Central memory CD8-positive, alpha-beta T cell (primary cell): ENCODE measurements around the gene ZNF837.

Source experiments
- ATAC-seq: fragments of 150-1000 bp; cut with Tn5 transposase; replicated peaks from 2 replicates; pipeline ENCODE4 v1.10.0; 2022; ENCODE audit warnings: mild to moderate bottlenecking, moderate FRiP score, moderate number of reproducible peaks; ENCODE audit not compliant: poor library complexity, severe bottlenecking; ENCODE audit errors: extremely low read depth
- DNase-seq, 2 donors: peaks; one replicate each; pipeline ENCODE4 v3.0.0; 2021; ENCODE audit warnings: low spot score in 2 of 2
- H3K27ac Mint-ChIP-seq: one replicate; pipeline ENCODE4 v1.8.0; 2022; ENCODE audit warnings: low read depth, mild to moderate bottlenecking, moderate library complexity, mixed read lengths
- H3K27me3 Mint-ChIP-seq: one replicate; pipeline ENCODE4 v1.8.0; 2022; ENCODE audit warnings: mixed read lengths
- H3K36me3 Mint-ChIP-seq: one replicate; pipeline ENCODE4 v1.8.0; 2022; ENCODE audit warnings: mild to moderate bottlenecking, moderate library complexity, mixed read lengths; ENCODE audit not compliant: insufficient read depth
- H3K4me1 Mint-ChIP-seq: one replicate; pipeline ENCODE4 v1.8.0; 2022; ENCODE audit warnings: mixed read lengths
- H3K4me3 Mint-ChIP-seq: one replicate; pipeline ENCODE4 v1.8.0; 2022; ENCODE audit warnings: mild to moderate bottlenecking, moderate library complexity, mixed read lengths
- H3K9me3 Mint-ChIP-seq: one replicate; pipeline ENCODE4 v1.8.0; 2022; ENCODE audit warnings: mixed read lengths

ZNF837 gene

DNA sequence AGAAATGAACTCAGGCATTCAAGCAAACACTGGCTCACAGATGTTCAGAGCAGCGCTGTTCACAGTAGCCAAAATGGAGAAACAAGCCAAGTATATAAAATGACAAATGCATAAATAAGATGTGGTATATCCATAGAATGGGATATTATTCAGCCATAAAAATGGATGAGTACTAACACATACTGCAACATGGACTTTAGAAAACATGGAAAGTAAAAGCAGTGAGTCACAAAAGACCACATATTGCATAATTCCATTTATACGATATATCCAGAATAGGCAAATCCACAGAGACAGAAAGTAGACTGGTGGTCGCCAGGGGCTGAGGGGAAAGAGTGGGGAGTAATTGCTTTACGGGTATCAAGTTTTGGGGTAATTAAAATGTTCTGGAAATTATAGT lies 6.6 kb downstream of the ZNF837 start:
- Mint-ChIP-seq H3K27ac (no peak overlapping the region), H3K4me1 (peaks cover 4% of the 10 kb centered on the region), H3K36me3 (no peaks in the 10 kb centered on the region), H3K27me3 (no peaks in the 10 kb centered on the region), H3K9me3 (no peaks in the 10 kb centered on the region), H3K4me3 (no peak overlapping the region)
- ATAC-seq (no peak), DNase-seq (no peak)

DNA sequence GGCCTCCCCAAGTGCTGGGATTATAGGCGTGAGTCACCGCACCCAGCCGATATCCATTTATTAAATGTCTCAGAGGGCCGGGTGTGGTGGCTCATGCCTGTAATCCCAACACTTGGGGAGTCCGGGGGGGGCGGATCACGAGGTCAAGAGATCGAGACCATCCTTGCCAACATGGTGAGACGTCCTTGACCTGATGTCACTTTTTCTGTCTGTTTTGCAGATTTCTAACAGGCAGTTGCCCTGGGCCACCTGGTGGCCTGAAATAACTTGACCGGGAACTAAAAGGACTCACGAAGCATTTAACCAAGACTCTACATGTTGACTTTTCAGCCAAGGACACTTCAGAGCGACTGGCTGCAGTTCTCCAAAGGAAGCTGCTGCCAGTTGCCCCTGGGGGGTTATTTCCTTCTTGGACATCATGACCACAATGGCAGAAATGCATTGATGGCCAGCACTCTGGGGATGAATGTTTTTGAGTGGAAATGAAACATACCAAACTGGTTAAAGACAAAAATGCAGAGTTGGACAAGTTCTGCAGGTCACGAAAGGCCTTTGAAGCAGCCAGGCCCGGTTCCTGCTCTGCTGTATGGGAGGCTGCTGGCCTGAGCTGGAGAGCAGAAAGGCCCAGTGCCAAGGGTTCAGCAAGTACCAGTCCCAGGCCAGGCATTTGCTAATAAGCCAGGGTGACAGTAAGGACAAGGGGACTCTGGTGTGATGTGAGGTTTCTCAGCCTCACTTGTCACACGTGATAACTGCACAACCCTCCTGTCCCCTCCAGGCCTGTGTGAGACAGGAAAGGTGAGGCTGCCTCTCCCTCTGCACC lies 8.3 kb downstream of the ZNF837 start:
- no peaks in the 10 kb centered on the region for H3K4me1 Mint-ChIP-seq
- H3K9me3 Mint-ChIP-seq, result no peaks in the 10 kb centered on the region
- DNase-seq (no peak), ATAC-seq (no peak)
- no peaks in the 10 kb centered on the region for H3K27me3 Mint-ChIP-seq
- no peaks in the 10 kb centered on the region for H3K36me3 Mint-ChIP-seq
- H3K4me3 Mint-ChIP-seq, result no peak overlapping the region
- no peak overlapping the region for H3K27ac Mint-ChIP-seq

DNA sequence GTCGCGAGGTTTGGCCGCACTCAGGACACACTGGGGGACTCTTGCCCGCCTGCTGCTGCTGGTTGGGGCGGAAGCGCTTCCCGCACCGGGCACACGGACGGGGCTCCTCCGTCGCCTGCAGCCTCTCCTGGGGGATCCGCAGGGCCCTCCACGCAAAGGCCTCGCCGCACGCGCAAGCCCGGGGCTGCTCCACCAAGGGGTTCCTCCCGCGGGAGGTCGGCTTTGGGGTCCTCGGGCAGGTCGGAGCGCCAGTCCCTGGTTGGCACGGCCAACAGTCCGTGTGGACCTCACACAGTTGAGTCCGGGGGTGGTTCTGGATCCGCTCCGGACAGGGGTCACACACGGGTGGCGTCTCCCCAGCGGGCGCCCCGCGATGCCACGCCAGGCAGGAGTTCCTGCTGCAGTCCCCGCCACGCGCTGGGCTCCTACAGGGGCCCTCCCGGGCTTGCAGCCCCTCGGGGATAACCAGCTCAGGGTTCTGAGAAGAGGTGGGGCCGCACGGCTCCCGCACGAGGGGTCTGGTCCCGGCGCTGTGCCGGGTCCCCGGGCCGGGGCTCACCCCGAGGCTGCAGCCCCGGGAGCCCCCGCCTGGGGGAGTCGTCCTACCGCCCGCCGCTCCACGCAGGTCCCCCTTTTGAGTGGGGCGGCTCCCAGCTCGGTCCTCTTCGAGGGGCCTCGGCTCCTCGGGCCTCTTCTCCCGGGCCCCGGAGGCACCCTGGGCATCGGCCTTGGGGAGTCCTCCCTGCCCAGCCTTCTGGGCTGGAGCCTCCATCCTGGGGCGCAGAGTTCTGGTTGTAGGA lies 12.1 kb downstream of the ZNF837 start:
- Mint-ChIP-seq H3K9me3 (no peaks in the 10 kb centered on the region), H3K27me3 (no peaks in the 10 kb centered on the region), H3K4me1 (no peaks in the 10 kb centered on the region), H3K27ac (no peak overlapping the region), H3K36me3 (peaks cover 6% of the 10 kb centered on the region), H3K4me3 (no peak overlapping the region)
- no peak for ATAC-seq
- no peak for DNase-seq

DNA sequence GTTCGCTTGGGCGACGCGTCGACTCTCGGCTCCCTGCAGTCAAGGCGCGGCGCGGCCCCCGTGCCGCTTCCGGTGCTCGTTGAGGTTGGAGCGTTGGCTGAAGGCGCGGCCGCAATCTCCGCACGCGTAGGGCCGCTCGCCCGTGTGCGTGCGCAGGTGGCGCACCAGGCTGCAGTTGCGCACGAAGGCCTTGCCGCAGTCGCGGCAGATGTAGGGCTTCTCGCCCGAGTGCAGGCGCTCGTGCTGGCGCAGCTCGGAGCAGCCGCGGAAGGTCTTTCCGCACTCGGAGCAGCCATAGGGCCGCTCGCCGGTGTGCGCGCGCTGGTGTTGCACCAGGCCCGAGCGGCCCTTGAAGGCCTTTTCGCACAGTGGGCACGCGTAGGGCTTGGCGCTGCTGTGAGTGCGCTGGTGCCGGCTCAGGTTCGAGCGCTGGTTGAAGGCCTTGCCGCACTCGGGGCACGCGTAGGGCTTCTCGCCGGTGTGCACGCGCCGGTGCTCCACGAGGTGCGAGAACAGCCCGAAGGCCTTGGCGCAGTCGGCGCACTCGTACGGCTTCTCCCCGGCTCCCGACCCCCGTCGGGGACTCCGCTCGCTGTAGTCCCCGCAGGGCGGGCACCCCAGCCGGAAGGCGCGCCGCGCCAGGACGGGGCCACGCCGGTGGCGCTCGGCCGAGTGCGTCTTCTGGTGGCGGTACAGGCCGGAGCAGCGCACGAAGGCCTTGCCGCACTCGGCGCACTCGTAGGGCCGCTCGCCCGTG lies 13.0 kb downstream of the ZNF837 start:
- no peak overlapping the region for H3K4me3 Mint-ChIP-seq
- no peaks in the 10 kb centered on the region for H3K27me3 Mint-ChIP-seq

DNA sequence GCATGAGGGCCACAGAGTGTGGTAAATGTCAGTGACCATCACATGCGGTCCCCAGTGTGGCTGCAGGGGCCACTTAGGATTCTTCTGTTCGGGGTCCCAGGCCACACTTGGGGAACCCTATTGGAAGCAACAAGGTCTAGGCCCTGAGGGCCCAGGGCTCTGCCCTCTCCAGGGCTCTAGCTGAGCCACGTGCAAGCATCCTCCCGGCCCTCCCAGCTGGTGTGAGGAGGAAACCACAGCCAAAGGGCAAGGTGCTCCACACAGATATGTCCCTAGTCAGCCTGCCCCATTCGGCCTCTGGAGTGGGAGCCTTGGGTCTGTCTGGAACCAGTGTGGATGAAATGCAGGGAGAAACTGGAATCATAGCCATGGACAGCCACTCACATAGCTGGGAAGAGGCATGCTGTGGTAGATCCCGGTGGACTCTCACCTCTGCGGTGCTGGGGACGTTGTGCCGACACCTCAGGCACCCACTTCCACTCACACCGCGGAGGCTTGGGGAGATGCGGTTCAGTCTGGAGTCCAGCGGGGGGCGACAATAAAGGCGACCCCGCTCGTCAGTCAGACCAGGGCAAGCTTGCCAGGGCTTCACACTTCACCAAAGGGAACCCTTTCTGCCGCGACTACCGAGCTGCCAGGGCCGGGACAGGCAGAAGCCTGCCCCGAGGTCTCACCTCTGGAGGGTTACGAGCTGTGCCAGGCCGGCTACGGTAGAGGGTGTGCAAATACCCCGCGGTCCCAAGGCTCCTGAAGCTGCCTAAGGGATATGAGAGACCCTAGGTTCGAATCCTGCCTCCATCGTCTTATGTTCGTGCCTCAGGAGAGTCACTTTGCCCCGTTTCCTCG lies 14.0 kb downstream of the ZNF837 start:
- DNase-seq, result no peak
- H3K4me3 Mint-ChIP-seq, result no peak overlapping the region
- H3K9me3 Mint-ChIP-seq, result no peaks in the 10 kb centered on the region
- H3K27me3 Mint-ChIP-seq, result no peaks in the 10 kb centered on the region
- H3K4me1 Mint-ChIP-seq, result peaks cover 12% of the 10 kb centered on the region
- ATAC-seq, result no peak
- no peak overlapping the region for H3K27ac Mint-ChIP-seq
- peaks cover 15% of the 10 kb centered on the region for H3K36me3 Mint-ChIP-seq

More for the DNA sequence above, 13.0 kb downstream of the ZNF837 start:
- ATAC-seq, result no peak
- no peak overlapping the region for H3K27ac Mint-ChIP-seq
- no peak for DNase-seq
- peaks cover 7% of the 10 kb centered on the region for H3K36me3 Mint-ChIP-seq
- peaks cover 2% of the 10 kb centered on the region for H3K4me1 Mint-ChIP-seq
- H3K9me3 Mint-ChIP-seq, result no peaks in the 10 kb centered on the region

DNA sequence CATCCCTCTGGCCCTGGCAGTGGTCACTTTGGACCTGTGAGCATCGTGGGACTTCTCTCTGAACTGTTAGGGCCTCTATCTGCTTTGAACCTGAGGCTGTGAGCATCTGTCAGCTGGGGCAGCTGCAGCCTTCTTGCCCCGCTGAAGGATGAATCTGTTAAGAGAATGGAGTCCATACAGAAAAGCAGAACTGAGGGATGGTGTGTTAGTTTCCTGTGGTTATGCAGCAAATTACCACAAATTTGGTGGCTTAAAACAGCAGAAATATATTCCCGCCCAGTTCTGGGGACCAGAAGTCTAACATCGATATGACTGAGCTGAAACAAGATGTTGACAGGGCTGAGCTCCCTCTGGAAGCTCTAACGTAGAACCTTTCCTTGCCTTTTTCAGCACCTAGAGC lies 16.7 kb downstream of the ZNF837 start:
- DNase-seq (no peak), ATAC-seq (no peak)
- Mint-ChIP-seq H3K4me3 (peak overlapping the region; percentile 16), H3K4me1 (peaks cover 15% of the 10 kb centered on the region), H3K27ac (no peak overlapping the region), H3K36me3 (peaks cover 16% of the 10 kb centered on the region), H3K27me3 (no peaks in the 10 kb centered on the region), H3K9me3 (no peaks in the 10 kb centered on the region)

DNA sequence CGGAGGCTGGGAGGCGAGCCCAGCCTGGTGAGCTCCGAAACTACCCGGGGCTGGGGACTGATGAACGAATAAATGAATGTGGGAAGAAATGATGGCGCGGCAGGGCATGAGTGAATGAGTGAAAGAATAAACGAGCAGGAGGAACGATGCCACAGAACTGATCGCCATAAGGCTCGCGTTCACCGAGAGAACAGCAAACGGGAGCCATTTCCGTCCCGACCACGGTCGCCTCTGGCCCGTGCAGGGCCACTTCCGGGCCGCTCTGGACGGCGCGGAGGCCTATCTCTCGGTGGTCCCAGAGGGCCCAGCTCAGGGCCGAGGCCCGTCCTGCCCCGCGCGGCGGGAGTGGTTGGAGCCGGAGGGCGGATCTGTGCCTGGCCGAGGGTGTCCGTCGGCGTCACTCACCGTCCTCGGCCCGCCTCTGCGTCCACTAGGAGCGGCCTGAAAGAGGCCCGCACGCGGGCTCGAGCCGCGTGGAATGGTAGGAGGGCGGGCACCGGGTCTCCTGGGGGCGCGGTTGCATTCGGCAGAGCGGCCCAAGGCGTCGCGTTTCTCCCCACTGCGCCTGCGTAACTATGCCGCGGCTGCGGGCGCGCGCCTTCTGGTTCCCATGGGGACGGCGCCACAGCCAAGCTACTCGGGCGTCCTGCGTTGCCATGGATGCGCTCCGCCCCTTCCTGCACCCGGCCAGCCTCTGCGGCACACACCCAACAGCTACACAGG lies 18.4 kb downstream of the ZNF837 start, which contains the start of gene ZNF497:
Gene ZNF497, minus strand, starts transcription at position 480 of the 723 bp plus-strand sequence. CDS start 5,116 bp downstream, outside the sequence.
- peak within 1 kb of the TSS; percentile 84 for H3K4me3 Mint-ChIP-seq
- peak within 1 kb of the TSS; percentile 90 for H3K27ac Mint-ChIP-seq
- no peaks in the 10 kb centered on the region for H3K27me3 Mint-ChIP-seq
- no peaks in the 10 kb centered on the region for H3K9me3 Mint-ChIP-seq
- H3K4me1 Mint-ChIP-seq, result peaks cover 15% of the 10 kb centered on the region
- DNase-seq (peak; percentile 91 to 95), ATAC-seq (peak; percentile 90)
- peaks cover 18% of the 10 kb centered on the region for H3K36me3 Mint-ChIP-seq

DNA sequence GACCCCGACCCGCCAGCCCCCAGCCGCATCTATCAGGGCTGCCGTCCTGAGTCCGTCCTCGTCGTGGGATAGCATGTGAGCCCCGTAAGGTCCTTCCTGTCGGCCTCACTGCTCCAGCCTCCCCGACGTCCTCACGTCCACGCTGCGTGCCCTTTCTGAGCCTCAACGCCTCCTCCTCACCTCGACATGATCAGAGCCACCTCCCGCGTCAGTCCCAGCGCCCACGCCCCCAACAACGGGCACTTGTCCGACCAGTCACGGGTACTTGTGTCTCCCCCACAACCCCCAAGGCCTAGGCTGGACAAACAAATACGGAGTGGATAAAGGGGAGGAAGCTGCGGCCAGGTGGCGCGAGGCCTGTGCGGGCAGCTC lies 18.9 kb downstream of the ZNF837 start:
- ATAC-seq, result no peak
- peaks cover 15% of the 10 kb centered on the region for H3K4me1 Mint-ChIP-seq

DNA sequence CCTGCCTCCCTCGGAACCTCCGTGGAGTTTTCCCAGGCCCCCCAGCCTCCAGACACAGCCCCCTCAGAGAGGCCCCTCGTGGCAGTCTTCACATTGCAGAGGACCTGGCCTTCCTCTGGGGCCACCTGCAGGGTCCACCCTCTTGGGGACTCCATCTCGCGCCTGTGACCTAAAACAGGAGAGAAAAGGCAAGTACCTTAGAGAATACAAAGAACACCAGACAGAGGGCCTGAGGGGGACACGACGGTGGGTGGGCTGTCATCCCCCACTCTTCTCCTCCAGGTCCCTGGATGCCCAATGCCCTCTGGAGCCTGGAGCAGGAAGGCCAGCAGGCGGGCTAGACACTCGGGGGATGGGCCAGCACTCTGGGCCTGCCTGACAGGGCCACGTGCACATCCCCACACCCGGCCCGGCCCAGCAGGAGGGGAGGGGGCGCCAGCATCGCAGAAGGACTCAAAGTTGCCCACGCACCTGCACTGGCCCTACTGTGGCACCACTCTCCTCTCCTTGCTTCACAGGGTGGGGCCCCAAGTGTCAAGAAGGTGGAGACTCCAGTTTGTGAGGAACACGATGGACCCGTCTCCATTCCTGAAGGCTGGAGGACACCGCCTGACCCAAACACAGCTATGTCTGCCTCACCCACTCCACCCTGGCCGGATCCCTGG lies 23.2 kb downstream of the ZNF837 start:
- no peaks in the 10 kb centered on the region for H3K9me3 Mint-ChIP-seq
- H3K27ac Mint-ChIP-seq, result no peak overlapping the region
- ATAC-seq (no peak), DNase-seq (no peak)
- H3K27me3 Mint-ChIP-seq, result no peaks in the 10 kb centered on the region
- peaks cover 11% of the 10 kb centered on the region for H3K4me1 Mint-ChIP-seq
- H3K4me3 Mint-ChIP-seq, result no peak overlapping the region
- peaks cover 10% of the 10 kb centered on the region for H3K36me3 Mint-ChIP-seq

More for the DNA sequence above, 18.9 kb downstream of the ZNF837 start:
- H3K4me3 Mint-ChIP-seq, result peak overlapping the region; percentile 84
- H3K27ac Mint-ChIP-seq, result peak overlapping the region; percentile 90
- H3K27me3 Mint-ChIP-seq, result no peaks in the 10 kb centered on the region
- H3K36me3 Mint-ChIP-seq, result peaks cover 18% of the 10 kb centered on the region
- H3K9me3 Mint-ChIP-seq, result no peaks in the 10 kb centered on the region
- no peak for DNase-seq

DNA sequence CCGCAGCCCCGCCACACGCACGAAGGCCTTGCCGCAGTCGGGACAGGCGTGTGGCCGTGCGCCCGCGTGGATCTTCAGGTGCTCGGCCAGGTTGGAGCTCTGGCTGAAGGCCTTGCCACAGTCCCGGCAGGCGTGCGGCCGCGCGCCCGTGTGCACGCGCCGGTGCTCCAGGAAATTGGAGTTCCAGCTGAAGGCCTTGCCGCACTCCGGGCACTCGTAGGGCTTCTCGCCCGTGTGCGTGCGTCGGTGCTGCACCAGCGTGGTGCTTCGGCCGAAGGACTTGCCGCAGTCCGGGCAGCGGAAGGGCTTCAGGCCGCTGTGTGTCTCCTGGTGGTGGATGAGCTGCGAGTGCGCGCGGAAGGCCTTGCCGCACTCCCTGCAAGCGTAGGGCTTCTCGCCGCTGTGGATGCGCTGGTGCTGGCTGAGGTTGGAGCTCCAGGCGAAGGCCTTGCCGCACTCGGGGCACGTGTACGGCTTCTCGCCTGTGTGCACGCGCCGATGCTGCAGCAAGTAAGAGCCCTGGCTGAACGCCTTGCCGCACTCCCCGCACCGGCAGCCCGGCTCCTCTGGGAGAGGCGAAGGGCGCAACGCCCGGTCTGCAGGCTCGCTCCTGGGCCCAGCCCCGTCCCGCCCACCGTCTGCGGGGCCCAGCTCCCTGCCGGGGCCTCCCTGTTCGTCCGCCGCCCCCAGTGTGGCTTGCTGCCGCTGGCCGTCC lies 23.9 kb downstream of the ZNF837 start:
- ATAC-seq, result no peak
- Mint-ChIP-seq H3K27ac (no peak overlapping the region), H3K27me3 (no peaks in the 10 kb centered on the region), H3K4me3 (peak overlapping the region; percentile 45), H3K36me3 (peaks cover 6% of the 10 kb centered on the region), H3K9me3 (no peaks in the 10 kb centered on the region), H3K4me1 (peaks cover 4% of the 10 kb centered on the region)
- no peak for DNase-seq
